Neural cell (in vitro differentiated cells): ENCODE results near the gene RFX5.

Source experiments
- CTCF ChIP-seq: fragments of 450-650 bp; IDR thresholded peaks from 2 replicates; pipeline ENCODE4 v1.5.1; 2014; ENCODE audit warnings: antibody characterized with exemption, mild to moderate bottlenecking, moderate library complexity; ENCODE audit not compliant: poor library complexity, severe bottlenecking
- POLR2AphosphoS5 ChIP-seq: IDR thresholded peaks from 2 replicates; pipeline ENCODE4 v1.6.1; 2012
- RAD21 ChIP-seq: fragments of 450-650 bp; conservative IDR thresholded peaks from 2 replicates; pipeline ENCODE4 v1.6.1; 2014; ENCODE audit warnings: antibody characterized with exemption, mild to moderate bottlenecking, moderate library complexity

DNA sequence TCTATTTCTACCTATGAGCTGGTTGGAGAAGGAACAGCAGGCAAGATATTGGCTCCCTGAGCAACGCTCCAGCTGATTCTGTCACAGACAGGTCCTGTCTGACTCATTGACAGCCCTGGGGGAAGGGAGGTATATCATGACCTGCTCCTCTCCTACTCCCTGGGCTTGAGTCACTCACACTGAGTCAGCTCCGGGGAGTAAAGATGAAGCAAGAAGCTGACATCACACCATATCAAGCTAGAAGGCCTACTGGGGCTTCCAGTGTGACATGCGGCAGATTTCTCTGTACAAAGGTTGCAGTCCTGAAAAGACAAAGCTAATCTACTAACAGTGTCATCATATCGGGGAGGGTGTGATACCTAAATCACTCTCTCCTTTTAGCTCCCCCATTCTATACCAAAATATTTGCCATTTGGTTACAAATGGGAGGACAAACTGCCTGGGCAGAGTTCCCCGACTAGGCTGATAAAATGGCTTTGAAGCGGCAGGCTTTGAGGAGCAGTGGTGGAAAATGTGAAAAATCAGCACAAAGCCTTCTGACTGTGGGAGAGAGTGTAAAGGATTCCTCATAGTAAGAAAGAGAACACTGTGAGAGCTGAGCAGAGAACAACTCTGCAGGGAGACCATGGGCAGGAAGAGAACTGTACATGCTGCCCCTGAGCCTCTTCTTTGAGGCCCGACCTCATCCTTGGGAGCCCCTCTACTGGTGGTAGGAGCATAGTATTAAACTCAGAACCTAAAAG is 35.3 kb downstream of the RFX5 start:
- no peak for TF ChIP-seq CTCF
- TF ChIP-seq POLR2AphosphoS5: no peak
- TF ChIP-seq RAD21: no peak
